ENCODE measurements around the gene EIF1AD. TPM values are rescaled to one million over a fixed set of nuclear protein-coding genes. Genes with fewer than 3 reads are reported as not detected.
A peak's percentile ranks its signal among the peaks of the same experiment; 100 is the strongest.

The EIF1AD gene, protein sequence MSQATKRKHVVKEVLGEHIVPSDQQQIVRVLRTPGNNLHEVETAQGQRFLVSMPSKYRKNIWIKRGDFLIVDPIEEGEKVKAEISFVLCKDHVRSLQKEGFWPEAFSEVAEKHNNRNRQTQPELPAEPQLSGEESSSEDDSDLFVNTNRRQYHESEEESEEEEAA
- 42.9 and 55.2 TPM in 2 replicates for total RNA-seq (2021)
- Bru-seq, nascent RNA: percentile 92 among the genes with signal in this experiment
- BruChase-seq, experiment 1, labeled RNA remaining after a 2-hour chase: percentile 98 among the genes with signal in this experiment
- BruChase-seq, experiment 2, labeled RNA remaining after a 6-hour chase: percentile 92 among the genes with signal in this experiment
- long read RNA-seq, transcript EIF1AD-206 (6 exons, 889 nt): major isoform, 9 of 30 reads
- long read RNA-seq, partial matches to known transcripts: 2 of 30 reads
- long read RNA-seq, other reads (novel, unspliced or antisense): 12 of 30 reads

DNA sequence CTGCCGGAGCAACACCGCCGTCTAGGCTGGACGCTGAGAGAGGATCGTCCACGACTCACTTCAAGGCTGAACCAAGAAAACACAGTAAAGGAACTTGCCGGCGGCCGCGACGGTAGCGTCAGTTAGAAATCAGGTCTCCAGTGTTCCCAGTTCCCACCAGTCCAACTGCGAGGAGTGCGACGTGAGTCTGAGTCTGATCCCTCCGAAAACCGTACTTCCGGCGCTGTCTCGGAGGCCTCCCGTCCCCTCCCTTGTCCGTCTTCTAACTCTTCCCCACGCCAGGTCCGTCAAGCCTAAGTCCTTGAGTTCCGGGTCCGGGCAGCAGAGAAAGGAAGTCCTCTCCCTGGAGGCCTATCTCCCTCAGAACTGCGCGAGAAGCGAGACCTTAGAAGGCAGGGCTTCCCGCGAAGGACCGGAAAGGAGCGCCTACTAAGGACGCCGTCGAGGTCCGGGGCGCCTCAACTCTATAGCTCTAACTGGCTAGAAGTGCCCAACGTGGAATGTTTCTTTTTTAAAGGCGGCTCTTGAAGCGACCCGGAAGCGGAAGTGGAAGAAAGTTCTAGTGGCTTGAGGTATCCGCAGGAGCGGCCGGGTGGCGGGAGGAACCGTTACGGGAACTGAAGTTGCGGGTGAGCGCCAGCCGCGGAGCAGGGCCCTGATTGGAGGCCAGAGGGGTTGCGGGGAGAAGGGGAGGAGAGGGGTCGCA, at the start of gene EIF1AD, which contains the start of gene BANF1:
Gene EIF1AD (minus strand): TSS at position 216 of the 706 bp plus-strand sequence. CDS start 1,768 bp downstream, outside the sequence.
Gene BANF1 (plus strand): TSS at position 562 of the 706 bp plus-strand sequence. CDS start 748 bp downstream, outside the sequence.
- BruUV-seq (replicated peaks): no TSS peak
- CTCF ChIA-PET: interaction anchor here (0.6 to 1.1 kb wide), 6 partner anchors 20 to 442 kb away, joined by 3 to 12 read pairs (median 4); partner anchors contain the start of gene MUS81
- POLR2A ChIA-PET (ENCODE audit: unreplicated experiment): interaction anchor here (0.5 to 1.4 kb wide), 5 partner anchors 9 to 200 kb away, joined by 5 to 12 read pairs (median 11); partner anchors contain the start of genes EFEMP2, FIBP and FOSL1

DNA sequence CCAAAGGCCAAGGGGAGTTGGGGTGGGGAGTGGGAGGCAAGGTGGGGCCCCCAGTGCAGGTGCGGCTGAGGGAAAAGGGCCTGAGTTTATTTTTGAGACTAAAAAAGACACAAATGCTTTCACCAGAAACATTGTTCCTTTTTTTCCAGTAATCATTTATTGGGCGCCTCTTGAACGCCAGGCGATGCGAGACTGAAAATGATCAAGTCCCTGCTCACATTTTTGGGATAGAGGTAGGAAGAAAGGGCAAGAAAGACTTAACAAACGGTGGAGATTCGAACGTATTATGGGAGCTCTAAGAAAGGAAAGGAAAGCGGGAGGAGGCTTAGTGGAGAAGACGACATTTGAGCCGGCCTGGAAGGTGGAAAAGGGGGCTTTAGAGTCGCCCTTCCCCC, 49.4 kb upstream of the EIF1AD start:
- Histone ChIP-seq H3K9me3 (ENCODE audit: insufficient read depth, low read depth) (no peaks in the 10 kb centered on the region), H3K4me3 (peak overlapping the region; percentile 99), H4K20me1 (ENCODE audit: insufficient read depth) (peaks cover 11% of the 10 kb centered on the region; the same call in 1 of the 2 replicates), H2AFZ (peak overlapping the region; percentile 97), H3K4me1 (replicated peaks; ENCODE audit: insufficient read depth) (peaks cover 20% of the 10 kb centered on the region), H3K36me3 (ENCODE audit: low read depth) (peaks cover 22% of the 10 kb centered on the region), H3K9me2 (ENCODE audit: insufficient read depth) (no peaks in the 10 kb centered on the region), H3K27ac (peak overlapping the region; percentile 75), H3K4me2 (peak overlapping the region; percentile 96), H3K27me3 (ENCODE audit: insufficient read depth, low read depth) (no peaks in the 10 kb centered on the region), H3F3A (ENCODE audit: insufficient read depth, low read depth) (peaks cover 28% of the 10 kb centered on the region), H3K79me2 (ENCODE audit: low read depth) (peaks cover 38% of the 10 kb centered on the region)
- no peak for TF ChIP-seq EZH2 (IDR thresholded peaks at IDR 0.05; ENCODE audit: low read depth)
- TF ChIP-seq, protein P1, sequence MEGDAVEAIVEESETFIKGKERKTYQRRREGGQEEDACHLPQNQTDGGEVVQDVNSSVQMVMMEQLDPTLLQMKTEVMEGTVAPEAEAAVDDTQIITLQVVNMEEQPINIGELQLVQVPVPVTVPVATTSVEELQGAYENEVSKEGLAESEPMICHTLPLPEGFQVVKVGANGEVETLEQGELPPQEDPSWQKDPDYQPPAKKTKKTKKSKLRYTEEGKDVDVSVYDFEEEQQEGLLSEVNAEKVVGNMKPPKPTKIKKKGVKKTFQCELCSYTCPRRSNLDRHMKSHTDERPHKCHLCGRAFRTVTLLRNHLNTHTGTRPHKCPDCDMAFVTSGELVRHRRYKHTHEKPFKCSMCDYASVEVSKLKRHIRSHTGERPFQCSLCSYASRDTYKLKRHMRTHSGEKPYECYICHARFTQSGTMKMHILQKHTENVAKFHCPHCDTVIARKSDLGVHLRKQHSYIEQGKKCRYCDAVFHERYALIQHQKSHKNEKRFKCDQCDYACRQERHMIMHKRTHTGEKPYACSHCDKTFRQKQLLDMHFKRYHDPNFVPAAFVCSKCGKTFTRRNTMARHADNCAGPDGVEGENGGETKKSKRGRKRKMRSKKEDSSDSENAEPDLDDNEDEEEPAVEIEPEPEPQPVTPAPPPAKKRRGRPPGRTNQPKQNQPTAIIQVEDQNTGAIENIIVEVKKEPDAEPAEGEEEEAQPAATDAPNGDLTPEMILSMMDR (conservative IDR thresholded peaks at IDR 0.05): no peak
- intact Hi-C loops (cut with micrococcal nuclease; ENCODE audit: unreplicated experiment): loop anchor here (5.0 kb wide), 1 partner anchor 479 kb away; the partner anchor contains the start of genes FAM89B and ZNRD2
- no peak for DNase-seq
- BruUV-seq (replicated peaks): TSS peak; percentile 99
- ChIA-PET CTCF (interaction anchor here (0.6 kb wide), 3 partner anchors 29 to 163 kb away, joined by 3 to 9 read pairs (median 4); partner anchors contain the start of gene FIBP), POLR2A (ENCODE audit: unreplicated experiment) (interaction anchor here (0.6 to 0.7 kb wide), 6 partner anchors 14 to 338 kb away, joined by 4 to 11 read pairs (median 6); partner anchors contain the start of gene CATSPER1)

More for the DNA sequence above, at the start of gene EIF1AD, which contains the start of gene BANF1:
- Histone ChIP-seq H3K9me3 (ENCODE audit: insufficient read depth, low read depth) (no peaks in the 10 kb centered on the region), H3K4me1 (replicated peaks; ENCODE audit: insufficient read depth) (peaks cover 14% of the 10 kb centered on the region), H3K27me3 (ENCODE audit: insufficient read depth, low read depth) (no peaks in the 10 kb centered on the region), H4K20me1 (ENCODE audit: insufficient read depth) (peaks cover 7% of the 10 kb centered on the region; the same call in 1 of the 2 replicates), H3K4me3 (peak within 1 kb of the TSS; percentile 90), H3K27ac (peak within 1 kb of the TSS; percentile 78), H3K4me2 (peak within 1 kb of the TSS; percentile 99), H3K79me2 (ENCODE audit: low read depth) (peaks cover 51% of the 10 kb centered on the region), H3F3A (ENCODE audit: insufficient read depth, low read depth) (peaks cover 53% of the 10 kb centered on the region), H2AFZ (peak within 1 kb of the TSS; percentile 88), H3K36me3 (ENCODE audit: low read depth) (peaks cover 33% of the 10 kb centered on the region), H3K9me2 (ENCODE audit: insufficient read depth) (no peaks in the 10 kb centered on the region)
- no peak for TF ChIP-seq EZH2 (IDR thresholded peaks at IDR 0.05; ENCODE audit: low read depth)
- TF ChIP-seq, protein P1 (conservative IDR thresholded peaks at IDR 0.05): no peak
- intact Hi-C loops (cut with micrococcal nuclease; ENCODE audit: unreplicated experiment): loop anchor here (1.0 to 2.0 kb wide), 3 partner anchors 11 to 51 kb away; partner anchors contain the start of gene SF3B2
- peak; percentile 94 to 97 for DNase-seq

Data from PC-9 (cell line).